T-helper 1 cell (primary cell): ENCODE measurements around the gene TOMM34.
A peak's percentile ranks its signal among the peaks of the same experiment; 100 is the strongest.

Experiments
- DNase-seq, 5 donors: peaks; one replicate each; pipeline ENCODE4 v3.0.0-alpha.2; 2012 to 2020

The TOMM34 gene

GRCh38 chr20:44928595-44928994 is 31.6 kb downstream of the TOMM34 start:
- DNase-seq: no peak

GRCh38 chr20:44924541-44924940 is 35.7 kb downstream of the TOMM34 start:
- no peak for DNase-seq

- DNase-seq: no peak
These were observed 38.8 kb downstream of the TOMM34 start for GRCh38 chr20:44921447-44921846.

- DNase-seq: no peak
These were observed 41.4 kb downstream of the TOMM34 start for GRCh38 chr20:44918761-44919160.

GRCh38 chr20:44918342-44918741 is 41.9 kb downstream of the TOMM34 start:
- no peak for DNase-seq

GRCh38 chr20:44917399-44917798 is 42.8 kb downstream of the TOMM34 start:
- DNase-seq: no peak

GRCh38 chr20:44916586-44916985 is 43.6 kb downstream of the TOMM34 start:
- DNase-seq: no peak

GRCh38 chr20:44914924-44915323 is 45.3 kb downstream of the TOMM34 start:
- peak in 1 of 5 donors; percentile 52 for DNase-seq

GRCh38 chr20:44912189-44912588 is 48.0 kb downstream of the TOMM34 start:
- no peak for DNase-seq

- DNase-seq: peak in 4 of 5 donors; percentile 14 to 59 (median 20)
These were observed 48.8 kb downstream of the TOMM34 start for GRCh38 chr20:44911264-44911921.

- DNase-seq: no peak
These were observed 49.4 kb downstream of the TOMM34 start for GRCh38 chr20:44910690-44911262.

GRCh38 chr20:44909872-44910689 is 50.1 kb downstream of the TOMM34 start, which contains the start of gene PABPC1L:
TSS of gene PABPC1L (plus strand) at chr20:44910060. CDS start at chr20:44910144, 84 bp downstream.
- peak; percentile 54 to 79 (median 71) for DNase-seq

- no peak for DNase-seq
These were observed 51.0 kb downstream of the TOMM34 start for GRCh38 chr20:44908987-44909871.

- DNase-seq: no peak
These were observed 55.8 kb downstream of the TOMM34 start for GRCh38 chr20:44904377-44904776.

- no peak for DNase-seq
These were observed 58.2 kb downstream of the TOMM34 start for GRCh38 chr20:44901974-44902373.

- peak in 1 of 5 donors; percentile 56 for DNase-seq
These were observed 59.9 kb downstream of the TOMM34 start for GRCh38 chr20:44900231-44900854.

- no peak for DNase-seq
These were observed 63.1 kb downstream of the TOMM34 start for GRCh38 chr20:44897133-44897532.

- no peak for DNase-seq
These were observed 63.6 kb downstream of the TOMM34 start for GRCh38 chr20:44896583-44896982.

GRCh38 chr20:44894959-44895358 is 65.2 kb downstream of the TOMM34 start:
- DNase-seq: no peak
